ENCODE measurements around the gene SSRP1.

GRCh38 chr11:57278721-57279095 is 57.0 kb downstream of the SSRP1 start:
- TF ChIP-seq EZH2 (IDR thresholded peaks at IDR 0.05; ENCODE audit: insufficient read depth, low read length), result no peak
- TF ChIP-seq, protein P1, sequence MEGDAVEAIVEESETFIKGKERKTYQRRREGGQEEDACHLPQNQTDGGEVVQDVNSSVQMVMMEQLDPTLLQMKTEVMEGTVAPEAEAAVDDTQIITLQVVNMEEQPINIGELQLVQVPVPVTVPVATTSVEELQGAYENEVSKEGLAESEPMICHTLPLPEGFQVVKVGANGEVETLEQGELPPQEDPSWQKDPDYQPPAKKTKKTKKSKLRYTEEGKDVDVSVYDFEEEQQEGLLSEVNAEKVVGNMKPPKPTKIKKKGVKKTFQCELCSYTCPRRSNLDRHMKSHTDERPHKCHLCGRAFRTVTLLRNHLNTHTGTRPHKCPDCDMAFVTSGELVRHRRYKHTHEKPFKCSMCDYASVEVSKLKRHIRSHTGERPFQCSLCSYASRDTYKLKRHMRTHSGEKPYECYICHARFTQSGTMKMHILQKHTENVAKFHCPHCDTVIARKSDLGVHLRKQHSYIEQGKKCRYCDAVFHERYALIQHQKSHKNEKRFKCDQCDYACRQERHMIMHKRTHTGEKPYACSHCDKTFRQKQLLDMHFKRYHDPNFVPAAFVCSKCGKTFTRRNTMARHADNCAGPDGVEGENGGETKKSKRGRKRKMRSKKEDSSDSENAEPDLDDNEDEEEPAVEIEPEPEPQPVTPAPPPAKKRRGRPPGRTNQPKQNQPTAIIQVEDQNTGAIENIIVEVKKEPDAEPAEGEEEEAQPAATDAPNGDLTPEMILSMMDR (IDR thresholded peaks at IDR 0.05; ENCODE audit: insufficient read depth, low read depth, low read length), result no peak
